ENCODE results near the gene SIRPG.

The SIRPG gene

GRCh38 chr20:1673424-1673823 lies 15.8 kb upstream of the SIRPG start:
- TF ChIP-seq, protein P1, sequence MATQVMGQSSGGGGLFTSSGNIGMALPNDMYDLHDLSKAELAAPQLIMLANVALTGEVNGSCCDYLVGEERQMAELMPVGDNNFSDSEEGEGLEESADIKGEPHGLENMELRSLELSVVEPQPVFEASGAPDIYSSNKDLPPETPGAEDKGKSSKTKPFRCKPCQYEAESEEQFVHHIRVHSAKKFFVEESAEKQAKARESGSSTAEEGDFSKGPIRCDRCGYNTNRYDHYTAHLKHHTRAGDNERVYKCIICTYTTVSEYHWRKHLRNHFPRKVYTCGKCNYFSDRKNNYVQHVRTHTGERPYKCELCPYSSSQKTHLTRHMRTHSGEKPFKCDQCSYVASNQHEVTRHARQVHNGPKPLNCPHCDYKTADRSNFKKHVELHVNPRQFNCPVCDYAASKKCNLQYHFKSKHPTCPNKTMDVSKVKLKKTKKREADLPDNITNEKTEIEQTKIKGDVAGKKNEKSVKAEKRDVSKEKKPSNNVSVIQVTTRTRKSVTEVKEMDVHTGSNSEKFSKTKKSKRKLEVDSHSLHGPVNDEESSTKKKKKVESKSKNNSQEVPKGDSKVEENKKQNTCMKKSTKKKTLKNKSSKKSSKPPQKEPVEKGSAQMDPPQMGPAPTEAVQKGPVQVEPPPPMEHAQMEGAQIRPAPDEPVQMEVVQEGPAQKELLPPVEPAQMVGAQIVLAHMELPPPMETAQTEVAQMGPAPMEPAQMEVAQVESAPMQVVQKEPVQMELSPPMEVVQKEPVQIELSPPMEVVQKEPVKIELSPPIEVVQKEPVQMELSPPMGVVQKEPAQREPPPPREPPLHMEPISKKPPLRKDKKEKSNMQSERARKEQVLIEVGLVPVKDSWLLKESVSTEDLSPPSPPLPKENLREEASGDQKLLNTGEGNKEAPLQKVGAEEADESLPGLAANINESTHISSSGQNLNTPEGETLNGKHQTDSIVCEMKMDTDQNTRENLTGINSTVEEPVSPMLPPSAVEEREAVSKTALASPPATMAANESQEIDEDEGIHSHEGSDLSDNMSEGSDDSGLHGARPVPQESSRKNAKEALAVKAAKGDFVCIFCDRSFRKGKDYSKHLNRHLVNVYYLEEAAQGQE (IDR thresholded peaks at IDR 0.05; ENCODE audit: low read depth) = no peak
- no peak for TF ChIP-seq TEAD4 (IDR thresholded peaks at IDR 0.05)
- no peak for TF ChIP-seq USF1 (IDR thresholded peaks at IDR 0.05)
- no peak for TF ChIP-seq EGR1 (IDR thresholded peaks at IDR 0.05)
- no peak for TF ChIP-seq CREB1 (IDR thresholded peaks at IDR 0.05; ENCODE audit: low read depth)
- TF ChIP-seq YY1 (IDR thresholded peaks at IDR 0.05; ENCODE audit: low read depth) = no peak
- no peak for TF ChIP-seq TAF1 (IDR thresholded peaks at IDR 0.05; ENCODE audit: low read depth)
- no peak for TF ChIP-seq TCF12 (IDR thresholded peaks at IDR 0.05; ENCODE audit: low read depth)
- no peak for TF ChIP-seq MAX (IDR thresholded peaks at IDR 0.05)
- no peak for TF ChIP-seq EP300 (IDR thresholded peaks at IDR 0.05; ENCODE audit: borderline replicate concordance)
- TF ChIP-seq ZBTB7A (IDR thresholded peaks at IDR 0.05; ENCODE audit: low read depth) = no peak
- TF ChIP-seq RAD21 (IDR thresholded peaks at IDR 0.05; ENCODE audit: low read depth) = no peak

GRCh38 chr20:1672728-1673127 lies 15.1 kb upstream of the SIRPG start:
- TF ChIP-seq MAX (IDR thresholded peaks at IDR 0.05) = no peak
- TF ChIP-seq FOXM1 (IDR thresholded peaks at IDR 0.05; ENCODE audit: borderline replicate concordance, low read depth) = no peak
- TF ChIP-seq CEBPB (IDR thresholded peaks at IDR 0.05) = no peak
- no peak for TF ChIP-seq NFIC (IDR thresholded peaks at IDR 0.05)
- no peak for TF ChIP-seq USF1 (IDR thresholded peaks at IDR 0.05)
- no peak for TF ChIP-seq RAD21 (IDR thresholded peaks at IDR 0.05; ENCODE audit: low read depth)
- TF ChIP-seq, protein P1 (IDR thresholded peaks at IDR 0.05; ENCODE audit: low read depth) = no peak
- TF ChIP-seq CREB1 (IDR thresholded peaks at IDR 0.05; ENCODE audit: low read depth) = no peak
- no peak for TF ChIP-seq YY1 (IDR thresholded peaks at IDR 0.05; ENCODE audit: low read depth)
- no peak for TF ChIP-seq TAF1 (IDR thresholded peaks at IDR 0.05; ENCODE audit: low read depth)
- no peak for TF ChIP-seq TEAD4 (IDR thresholded peaks at IDR 0.05)
- TF ChIP-seq EP300 (IDR thresholded peaks at IDR 0.05; ENCODE audit: borderline replicate concordance) = no peak
- no peak for TF ChIP-seq EGR1 (IDR thresholded peaks at IDR 0.05)
- no peak for TF ChIP-seq ZBTB7A (IDR thresholded peaks at IDR 0.05; ENCODE audit: low read depth)
- no peak for TF ChIP-seq TCF12 (IDR thresholded peaks at IDR 0.05; ENCODE audit: low read depth)

- TF ChIP-seq RAD21 (IDR thresholded peaks at IDR 0.05; ENCODE audit: low read depth) (no peak), TCF12 (IDR thresholded peaks at IDR 0.05; ENCODE audit: low read depth) (no peak), TAF1 (IDR thresholded peaks at IDR 0.05; ENCODE audit: low read depth) (no peak), CEBPB (IDR thresholded peaks at IDR 0.05) (no peak), EGR1 (IDR thresholded peaks at IDR 0.05) (no peak), EP300 (IDR thresholded peaks at IDR 0.05; ENCODE audit: borderline replicate concordance) (no peak), TEAD4 (IDR thresholded peaks at IDR 0.05) (no peak), ZBTB7A (IDR thresholded peaks at IDR 0.05; ENCODE audit: low read depth) (no peak), YY1 (IDR thresholded peaks at IDR 0.05; ENCODE audit: low read depth) (no peak)
These were observed 14.5 kb upstream of the SIRPG start for GRCh38 chr20:1671891-1672669.

DNA sequence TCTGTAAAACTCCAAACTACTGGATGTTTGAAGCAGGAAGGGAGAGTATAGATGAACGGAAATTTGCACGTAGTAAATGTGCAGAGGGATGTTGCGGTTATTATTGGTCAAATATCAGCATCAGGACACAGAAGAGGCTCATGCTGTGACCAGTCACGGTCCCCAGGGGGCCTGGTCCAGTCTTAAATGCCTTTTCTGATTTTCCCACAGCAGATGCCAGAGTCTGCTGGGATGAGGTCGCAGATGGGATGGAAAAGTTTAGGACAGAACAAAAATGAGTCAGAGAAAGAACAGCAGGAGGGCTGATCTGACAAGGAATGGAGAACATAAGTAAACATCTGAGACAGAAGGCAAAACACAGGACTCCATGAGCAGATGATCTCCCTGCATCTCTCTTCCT lies 11.7 kb upstream of the SIRPG start:
- TF ChIP-seq TAF1 (IDR thresholded peaks at IDR 0.05; ENCODE audit: low read depth) (no peak), EGR1 (IDR thresholded peaks at IDR 0.05) (no peak), TEAD4 (IDR thresholded peaks at IDR 0.05) (no peak), NFIC (IDR thresholded peaks at IDR 0.05) (no peak), FOXM1 (IDR thresholded peaks at IDR 0.05; ENCODE audit: borderline replicate concordance, low read depth) (no peak), CREB1 (IDR thresholded peaks at IDR 0.05; ENCODE audit: low read depth) (no peak), EP300 (IDR thresholded peaks at IDR 0.05; ENCODE audit: borderline replicate concordance) (no peak)
- TF ChIP-seq, protein P1 (IDR thresholded peaks at IDR 0.05; ENCODE audit: low read depth) = no peak
